Measurements from ENCODE around the gene MGLL. TPM values are rescaled to one million over a fixed set of nuclear protein-coding genes. Genes with fewer than 3 reads are reported as not detected.

The MGLL gene
- total RNA-seq, 3 donors from 2014 or later, result 25.8 to 79.5 (median 30.2) TPM

GRCh38 chr3:127803619-127804018 is 18.7 kb downstream of the MGLL start:
- H3K4me3 ChIP-seq, result no peak overlapping the region
- intact Hi-C loops (cut with DNase I; ENCODE audit: low total_unique reads), result no loop called here
- H3K36me3 ChIP-seq, result no peaks in the 10 kb centered on the region
- no peak overlapping the region for H3K27ac ChIP-seq
- no peaks in the 10 kb centered on the region for H3K27me3 ChIP-seq
- no peaks in the 10 kb centered on the region for H3K9me3 ChIP-seq
- DNase-seq (ENCODE audit: low spot score in 2 of 2), result no peak
- H3K4me1 ChIP-seq, result no peaks in the 10 kb centered on the region
- TF ChIP-seq POLR2AphosphoS5 (IDR thresholded peaks at IDR 0.05), result no peak
- TF ChIP-seq POLR2A (IDR thresholded peaks at IDR 0.05), result no peak
- TF ChIP-seq CTCF (IDR thresholded peaks at IDR 0.05), result no peak

- intact Hi-C loops (cut with DNase I; ENCODE audit: low total_unique reads), result no loop called here
- Histone ChIP-seq H3K27me3 (no peaks in the 10 kb centered on the region), H3K4me3 (no peak overlapping the region), H3K27ac (no peak overlapping the region), H3K9me3 (no peaks in the 10 kb centered on the region), H3K36me3 (no peaks in the 10 kb centered on the region), H3K4me1 (no peaks in the 10 kb centered on the region)
- no peak for TF ChIP-seq POLR2AphosphoS5 (IDR thresholded peaks at IDR 0.05)
- TF ChIP-seq CTCF (IDR thresholded peaks at IDR 0.05), result no peak
- no peak for TF ChIP-seq POLR2A (IDR thresholded peaks at IDR 0.05)
- no peak for DNase-seq (ENCODE audit: low spot score in 2 of 2)
Measured at GRCh38 chr3:127802606-127803005, 19.7 kb downstream of the MGLL start.

GRCh38 chr3:127801731-127802313 is 20.5 kb downstream of the MGLL start:
- Histone ChIP-seq H3K27ac (no peak overlapping the region), H3K27me3 (no peaks in the 10 kb centered on the region), H3K4me1 (no peaks in the 10 kb centered on the region), H3K9me3 (no peaks in the 10 kb centered on the region), H3K36me3 (no peaks in the 10 kb centered on the region), H3K4me3 (no peak overlapping the region)
- TF ChIP-seq POLR2A (IDR thresholded peaks at IDR 0.05), result no peak
- no peak for DNase-seq (ENCODE audit: low spot score in 2 of 2)
- intact Hi-C loops (cut with DNase I; ENCODE audit: low total_unique reads), result no loop called here

- Histone ChIP-seq H3K9me3 (no peaks in the 10 kb centered on the region), H3K27ac (no peak overlapping the region), H3K4me1 (no peaks in the 10 kb centered on the region), H3K4me3 (no peak overlapping the region), H3K27me3 (no peaks in the 10 kb centered on the region), H3K36me3 (no peaks in the 10 kb centered on the region)
- TF ChIP-seq CTCF (IDR thresholded peaks at IDR 0.05) (no peak), POLR2AphosphoS5 (IDR thresholded peaks at IDR 0.05) (no peak), POLR2A (IDR thresholded peaks at IDR 0.05) (no peak)
- intact Hi-C loops (cut with DNase I; ENCODE audit: low total_unique reads), result no loop called here
- no peak for DNase-seq (ENCODE audit: low spot score in 2 of 2)
Measured at GRCh38 chr3:127800508-127800907, 21.8 kb downstream of the MGLL start.

- DNase-seq (ENCODE audit: low spot score in 2 of 2), result no peak
- intact Hi-C loops (cut with DNase I; ENCODE audit: low total_unique reads), result no loop called here
Measured at GRCh38 chr3:127799476-127800222, 22.7 kb downstream of the MGLL start.

More at GRCh38 chr3:127799476-127800222, 22.7 kb downstream of the MGLL start:
- Histone ChIP-seq H3K9me3 (no peaks in the 10 kb centered on the region), H3K36me3 (no peaks in the 10 kb centered on the region), H3K4me3 (no peak overlapping the region), H3K27me3 (no peaks in the 10 kb centered on the region), H3K4me1 (no peaks in the 10 kb centered on the region), H3K27ac (no peak overlapping the region)
- TF ChIP-seq POLR2A (IDR thresholded peaks at IDR 0.05) (no peak), POLR2AphosphoS5 (IDR thresholded peaks at IDR 0.05) (no peak), CTCF (IDR thresholded peaks at IDR 0.05) (no peak)

All from breast epithelium (tissue), 4 donors.